Measurements from ENCODE around the gene ARID3C. TPM values are rescaled to one million over a fixed set of nuclear protein-coding genes. Genes with fewer than 3 reads are reported as not detected.

The ARID3C gene
- total RNA-seq, 4 donors from 2014 or later, result 0.34 to 2.0 (median 0.50) TPM

DNA sequence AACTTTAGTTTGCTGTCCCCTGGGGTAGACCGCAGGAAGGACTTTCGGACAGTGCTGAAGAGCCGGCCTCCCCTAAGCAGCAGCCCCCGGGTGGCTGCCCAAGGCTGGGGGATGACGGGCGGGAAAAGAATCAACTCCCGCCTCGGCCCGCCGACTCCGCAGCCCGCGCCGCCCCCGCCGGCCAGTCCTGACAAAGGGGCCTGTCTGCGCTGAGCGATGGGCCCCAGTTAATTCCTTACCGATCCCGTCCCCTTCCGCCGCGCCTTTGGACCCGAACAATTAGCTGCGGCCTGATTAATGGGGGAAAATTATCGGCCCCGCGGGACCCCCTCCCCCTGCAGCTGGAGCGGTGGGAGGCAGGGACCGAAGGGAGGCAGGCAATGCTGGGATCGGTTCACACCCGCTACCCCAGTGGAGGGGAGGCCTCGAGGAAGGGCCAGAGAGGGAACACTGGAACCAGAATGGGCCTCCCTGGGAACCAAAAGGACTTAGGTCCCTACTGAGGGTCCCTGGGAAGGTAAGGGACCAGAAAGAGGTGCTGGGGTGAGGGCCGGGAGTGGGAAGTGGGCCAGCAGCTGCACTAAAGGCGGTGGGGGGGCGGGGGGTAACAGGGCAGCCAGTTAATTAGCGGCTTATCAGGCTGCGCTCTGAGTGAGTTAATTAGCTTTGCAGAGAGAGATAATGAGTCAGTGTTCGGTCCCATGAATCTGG is 4.2 kb downstream of the ARID3C start:
- H3K9me3 ChIP-seq, result no peaks in the 10 kb centered on the region
- no peaks in the 10 kb centered on the region for H3K36me3 ChIP-seq
- H3K4me3 ChIP-seq, result no peak overlapping the region
- no peak for TF ChIP-seq POLR2AphosphoS5 (IDR thresholded peaks at IDR 0.05)
- TF ChIP-seq, protein P1, sequence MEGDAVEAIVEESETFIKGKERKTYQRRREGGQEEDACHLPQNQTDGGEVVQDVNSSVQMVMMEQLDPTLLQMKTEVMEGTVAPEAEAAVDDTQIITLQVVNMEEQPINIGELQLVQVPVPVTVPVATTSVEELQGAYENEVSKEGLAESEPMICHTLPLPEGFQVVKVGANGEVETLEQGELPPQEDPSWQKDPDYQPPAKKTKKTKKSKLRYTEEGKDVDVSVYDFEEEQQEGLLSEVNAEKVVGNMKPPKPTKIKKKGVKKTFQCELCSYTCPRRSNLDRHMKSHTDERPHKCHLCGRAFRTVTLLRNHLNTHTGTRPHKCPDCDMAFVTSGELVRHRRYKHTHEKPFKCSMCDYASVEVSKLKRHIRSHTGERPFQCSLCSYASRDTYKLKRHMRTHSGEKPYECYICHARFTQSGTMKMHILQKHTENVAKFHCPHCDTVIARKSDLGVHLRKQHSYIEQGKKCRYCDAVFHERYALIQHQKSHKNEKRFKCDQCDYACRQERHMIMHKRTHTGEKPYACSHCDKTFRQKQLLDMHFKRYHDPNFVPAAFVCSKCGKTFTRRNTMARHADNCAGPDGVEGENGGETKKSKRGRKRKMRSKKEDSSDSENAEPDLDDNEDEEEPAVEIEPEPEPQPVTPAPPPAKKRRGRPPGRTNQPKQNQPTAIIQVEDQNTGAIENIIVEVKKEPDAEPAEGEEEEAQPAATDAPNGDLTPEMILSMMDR (IDR thresholded peaks at IDR 0.05), result no peak
- TF ChIP-seq POLR2A (IDR thresholded peaks at IDR 0.05), result no peak
- no peak for TF ChIP-seq EP300 (IDR thresholded peaks at IDR 0.05)
- peaks cover 45% of the 10 kb centered on the region for H3K4me1 ChIP-seq
- peaks cover 71% of the 10 kb centered on the region for H3K27me3 ChIP-seq
- 46% methylated on average over 24 of the region's 39 CpGs for WGBS
- DNase-seq (ENCODE audit: low spot score in 2 of 2), result no peak
- no peak overlapping the region for H3K27ac ChIP-seq

DNA sequence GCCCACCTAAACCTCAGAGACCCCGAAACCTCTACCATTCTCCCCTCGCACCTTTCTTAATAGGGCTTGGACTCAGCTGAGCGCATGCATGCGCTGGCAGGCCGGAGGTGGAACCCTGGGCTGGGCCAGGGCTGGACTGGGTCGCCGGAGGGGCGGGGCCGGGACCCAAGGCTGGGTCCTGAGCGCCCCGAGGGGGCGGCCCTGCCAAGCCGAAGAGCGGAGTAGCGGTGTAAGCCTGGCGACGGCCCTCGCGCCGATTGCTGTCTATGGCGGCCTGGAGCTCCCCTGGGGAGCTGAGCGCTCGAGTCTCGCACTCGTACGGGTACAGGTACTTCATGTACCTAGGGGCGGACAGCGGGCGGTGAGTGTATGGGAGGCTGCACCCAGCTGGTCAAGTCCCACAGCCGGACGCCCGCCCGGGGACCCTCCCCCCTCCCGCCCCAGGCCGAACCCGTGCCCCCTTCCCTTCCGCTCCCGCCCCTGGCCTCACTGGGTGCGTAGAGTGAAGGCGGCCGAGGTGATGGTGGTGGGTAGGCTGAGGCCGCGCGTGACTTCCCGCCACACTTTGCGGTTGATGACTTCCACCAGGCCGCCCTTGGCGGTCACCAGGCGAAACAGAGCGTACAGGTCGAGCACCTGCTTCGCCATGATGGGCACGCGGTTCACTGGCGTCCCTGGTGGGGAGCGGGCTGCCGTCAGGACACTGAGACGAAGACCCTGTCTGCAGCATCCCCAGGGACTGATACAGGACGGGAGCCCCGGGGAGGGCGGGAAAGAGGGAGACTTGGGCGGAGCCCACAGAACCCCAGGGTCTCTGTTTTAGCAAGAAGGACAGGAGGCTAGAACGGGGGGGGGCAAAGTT is 5.3 kb downstream of the ARID3C start:
- Histone ChIP-seq H3K9me3 (no peaks in the 10 kb centered on the region), H3K4me1 (peaks cover 46% of the 10 kb centered on the region), H3K36me3 (no peaks in the 10 kb centered on the region), H3K4me3 (peak overlapping the region; percentile 12), H3K27me3 (peaks cover 61% of the 10 kb centered on the region), H3K27ac (no peak overlapping the region)
- WGBS, result 54% methylated on average over 12 of the region's 63 CpGs
- no peak for DNase-seq (ENCODE audit: low spot score in 2 of 2)
- TF ChIP-seq EP300 (IDR thresholded peaks at IDR 0.05), result no peak
- no peak for TF ChIP-seq POLR2A (IDR thresholded peaks at IDR 0.05)
- no peak for TF ChIP-seq POLR2AphosphoS5 (IDR thresholded peaks at IDR 0.05)
- TF ChIP-seq, protein P1 (IDR thresholded peaks at IDR 0.05), result no peak

DNA sequence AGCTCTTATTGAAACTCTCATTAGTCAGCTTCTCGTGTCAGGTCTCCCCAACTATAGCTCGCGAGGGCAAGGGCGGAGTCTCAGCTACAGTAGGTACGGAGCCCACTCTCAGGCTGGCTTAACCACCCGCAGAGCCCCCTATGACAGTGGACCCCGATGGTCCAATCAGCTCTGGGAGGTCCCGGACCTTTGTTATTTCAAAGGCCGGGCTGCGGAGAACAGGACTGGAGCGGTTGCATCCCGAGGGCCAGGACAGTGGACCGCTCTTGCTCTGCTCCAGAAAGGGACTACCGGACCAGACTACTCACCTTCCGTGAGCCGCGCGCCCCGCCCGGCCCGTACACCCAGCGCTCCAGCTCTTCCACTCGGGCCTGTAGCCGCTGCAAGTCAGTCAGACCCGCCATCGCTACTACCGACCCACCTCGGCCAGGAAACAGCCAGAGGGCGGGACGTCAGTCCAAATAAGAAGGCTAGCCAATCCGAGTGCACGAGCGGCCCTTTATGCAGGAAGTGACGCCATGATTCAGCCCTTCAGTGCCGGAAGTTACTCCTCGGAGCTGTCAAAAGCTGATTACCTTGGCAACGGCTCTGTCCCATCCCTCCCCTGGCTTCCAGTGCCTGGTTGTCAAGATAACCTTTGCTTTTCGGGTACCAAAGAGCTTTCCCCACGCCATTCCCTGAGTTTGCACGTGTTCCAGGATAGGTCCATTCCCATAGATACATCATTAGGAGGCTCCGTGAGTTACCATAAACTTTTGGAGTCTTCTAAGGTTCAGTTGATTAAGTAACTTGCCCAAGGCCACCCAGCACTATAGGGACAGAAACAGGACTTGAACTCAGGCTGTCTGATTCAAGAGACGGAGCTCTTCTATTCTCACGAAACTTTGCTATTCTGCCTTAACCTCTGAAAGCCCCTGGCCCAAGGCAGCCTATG is 8.5 kb downstream of the ARID3C start, which contains the start of gene DCTN3:
Gene DCTN3 (minus strand): TSS at position 435 of the 934 bp plus-strand sequence. CDS start 31 bp downstream, at position 404.
- peak in 1 of 3 donors; percentile 53 for TF ChIP-seq POLR2AphosphoS5 (IDR thresholded peaks at IDR 0.05)
- TF ChIP-seq, protein P1 (IDR thresholded peaks at IDR 0.05), result no peak
- 16% methylated on average over 11 of the region's 43 CpGs for WGBS
- Histone ChIP-seq H3K27me3 (peaks cover 29% of the 10 kb centered on the region), H3K4me1 (peaks cover 39% of the 10 kb centered on the region), H3K4me3 (peak within 1 kb of the TSS; percentile 84), H3K9me3 (no peaks in the 10 kb centered on the region), H3K27ac (peak within 1 kb of the TSS; percentile 25), H3K36me3 (peaks cover 32% of the 10 kb centered on the region)
- DNase-seq (ENCODE audit: low spot score in 2 of 2), result peak; percentile 96 to 97

DNA sequence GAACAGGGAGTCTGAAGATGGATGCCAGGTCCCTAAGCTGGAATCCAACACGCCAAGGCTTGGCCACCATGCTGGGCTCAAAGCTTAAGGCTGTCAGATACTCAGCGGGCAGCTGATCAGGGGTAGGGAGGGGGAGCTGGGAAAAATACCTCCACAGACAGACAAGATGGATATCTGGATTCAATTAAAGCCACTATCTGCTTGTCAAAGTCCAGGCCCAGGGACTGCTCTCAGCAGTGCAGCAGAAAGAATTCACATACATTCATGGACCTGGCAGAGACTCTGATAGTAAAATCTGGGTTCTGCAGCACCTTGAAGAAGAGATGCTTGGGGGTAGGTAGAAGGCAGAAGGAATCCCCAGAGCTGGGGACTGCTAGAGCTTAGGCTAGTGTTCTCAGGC is 13.7 kb downstream of the ARID3C start:
- peaks cover 49% of the 10 kb centered on the region for H3K36me3 ChIP-seq
- peaks cover 37% of the 10 kb centered on the region for H3K4me1 ChIP-seq
- H3K4me3 ChIP-seq, result no peak overlapping the region
- no peak for DNase-seq (ENCODE audit: low spot score in 2 of 2)
- 92% methylated on average over 2 of the region's 2 CpGs for WGBS
- no peaks in the 10 kb centered on the region for H3K27me3 ChIP-seq
- H3K9me3 ChIP-seq, result no peaks in the 10 kb centered on the region
- no peak overlapping the region for H3K27ac ChIP-seq
- no peak for TF ChIP-seq POLR2AphosphoS5 (IDR thresholded peaks at IDR 0.05)

DNA sequence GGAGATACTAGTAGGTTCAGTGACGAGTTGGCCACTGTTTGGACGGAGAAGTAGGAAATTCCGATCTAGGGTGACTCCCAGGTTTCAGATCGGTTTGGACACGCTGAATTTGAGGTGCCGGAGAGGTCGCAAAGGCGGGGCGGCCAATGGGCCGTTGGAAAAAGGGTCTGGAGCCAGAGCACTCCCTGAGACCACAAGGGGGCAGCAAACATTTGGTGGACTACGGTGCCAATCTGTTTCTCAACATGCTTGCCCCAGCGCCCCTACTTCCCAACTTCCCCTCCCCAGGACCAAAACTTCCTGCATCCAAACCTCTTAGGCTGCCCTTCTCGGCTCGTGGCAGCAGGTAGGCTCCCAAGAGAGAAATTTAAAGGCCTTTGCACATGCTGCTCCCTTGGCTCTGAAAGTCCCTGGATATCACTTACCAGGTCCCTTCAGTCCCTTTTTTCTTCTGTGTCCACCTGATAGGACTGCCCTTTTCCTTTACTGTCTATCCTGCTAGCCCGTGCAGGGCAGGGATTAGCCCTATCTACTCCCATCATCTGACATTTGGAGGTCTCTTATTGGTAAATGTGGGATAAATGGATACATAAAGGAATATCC is 16.0 kb downstream of the ARID3C start:
- peaks cover 43% of the 10 kb centered on the region for H3K36me3 ChIP-seq
- H3K4me3 ChIP-seq, result peak overlapping the region; percentile 64
- H3K27me3 ChIP-seq, result no peaks in the 10 kb centered on the region
- H3K9me3 ChIP-seq, result no peaks in the 10 kb centered on the region
- peak overlapping the region; percentile 84 for H3K27ac ChIP-seq
- DNase-seq (ENCODE audit: low spot score in 2 of 2), result peak in 1 of 2 donors; percentile 87
- TF ChIP-seq, protein P1 (IDR thresholded peaks at IDR 0.05), result peak; percentile 76 to 86
- TF ChIP-seq POLR2AphosphoS5 (IDR thresholded peaks at IDR 0.05), result no peak
- WGBS, result 2% methylated on average over 15 of the region's 15 CpGs
- H3K4me1 ChIP-seq, result peaks cover 25% of the 10 kb centered on the region
